Lower lobe of right lung (tissue), 2 donors: ENCODE data around the gene RFX4. TPM values are rescaled to one million over a fixed set of nuclear protein-coding genes. Genes with fewer than 3 reads are reported as not detected.
A peak's percentile ranks its signal among the peaks of the same experiment; 100 is the strongest.

ENCODE experiments used
- ATAC-seq, 2 donors: fragments of 200-7000 bp; cut with Tn5 transposase; one replicate each; pipeline ENCODE4 v1.9.1; 2020 to 2022; ENCODE audit warnings: mild to moderate bottlenecking in 2 of 2, moderate library complexity in 2 of 2
- DNase-seq: peaks from one replicate; pipeline ENCODE4 v3.0.0-alpha.2; 2020
- H3K27ac ChIP-seq: fragments of 200-600 bp; one replicate; pipeline ENCODE4 v1.8.0; 2022
- H3K27me3 ChIP-seq: fragments of 200-600 bp; one replicate; pipeline ENCODE4 v1.8.0; 2022; ENCODE audit warnings: low read depth
- H3K36me3 ChIP-seq: fragments of 200-600 bp; one replicate; pipeline ENCODE4 v1.8.0; 2022; ENCODE audit warnings: mild to moderate bottlenecking
- H3K4me1 ChIP-seq: fragments of 200-600 bp; one replicate; pipeline ENCODE4 v1.8.0; 2022
- H3K4me3 ChIP-seq: fragments of 200-600 bp; one replicate; pipeline ENCODE4 v1.8.0; 2022; ENCODE audit warnings: mild to moderate bottlenecking
- H3K9me3 ChIP-seq: fragments of 200-600 bp; one replicate; pipeline ENCODE4 v1.8.0; 2022
- intact Hi-C: fragments of 100-400 bp; cut with DNase I; formaldehyde crosslinking; loops from one replicate; pipeline ENCODE4 v1.11.0; 2022
- total RNA-seq: library from RNA; stranded (reverse); fragmentation: NEBNext Ultra II Directional; extraction: Animal tissue kit (Norgen Biotek cat#: 25700); gene quantifications from one replicate; pipeline ENCODE4 v1.2.1, GENCODE V29; 2021
- TF ChIP-seq, protein P1 (sequence below): fragments of 200-600 bp; IDR thresholded peaks from one replicate; pipeline ENCODE4 v1.8.0; 2022; ENCODE audit warnings: antibody characterized with exemption, mild to moderate bottlenecking
- donor health status: DM: no; HTN: yes; CAD: no; lungs with severe emphysema.

RFX4 gene
- total RNA-seq, 1 donor from 2014 or later: not detected

GRCh38 chr12:106566771-106567170 is 16.0 kb upstream of the RFX4 start:
- no peak overlapping the region for H3K27ac ChIP-seq
- no peaks in the 10 kb centered on the region for H3K9me3 ChIP-seq
- DNase-seq (no peak), ATAC-seq (no peak)
- intact Hi-C loops: no loop called here
- no peaks in the 10 kb centered on the region for H3K4me1 ChIP-seq
- TF ChIP-seq, protein P1, sequence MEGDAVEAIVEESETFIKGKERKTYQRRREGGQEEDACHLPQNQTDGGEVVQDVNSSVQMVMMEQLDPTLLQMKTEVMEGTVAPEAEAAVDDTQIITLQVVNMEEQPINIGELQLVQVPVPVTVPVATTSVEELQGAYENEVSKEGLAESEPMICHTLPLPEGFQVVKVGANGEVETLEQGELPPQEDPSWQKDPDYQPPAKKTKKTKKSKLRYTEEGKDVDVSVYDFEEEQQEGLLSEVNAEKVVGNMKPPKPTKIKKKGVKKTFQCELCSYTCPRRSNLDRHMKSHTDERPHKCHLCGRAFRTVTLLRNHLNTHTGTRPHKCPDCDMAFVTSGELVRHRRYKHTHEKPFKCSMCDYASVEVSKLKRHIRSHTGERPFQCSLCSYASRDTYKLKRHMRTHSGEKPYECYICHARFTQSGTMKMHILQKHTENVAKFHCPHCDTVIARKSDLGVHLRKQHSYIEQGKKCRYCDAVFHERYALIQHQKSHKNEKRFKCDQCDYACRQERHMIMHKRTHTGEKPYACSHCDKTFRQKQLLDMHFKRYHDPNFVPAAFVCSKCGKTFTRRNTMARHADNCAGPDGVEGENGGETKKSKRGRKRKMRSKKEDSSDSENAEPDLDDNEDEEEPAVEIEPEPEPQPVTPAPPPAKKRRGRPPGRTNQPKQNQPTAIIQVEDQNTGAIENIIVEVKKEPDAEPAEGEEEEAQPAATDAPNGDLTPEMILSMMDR: no peak
- H3K36me3 ChIP-seq: no peaks in the 10 kb centered on the region
- H3K27me3 ChIP-seq: peaks cover 18% of the 10 kb centered on the region
- H3K4me3 ChIP-seq: no peak overlapping the region

GRCh38 chr12:106573239-106573638 is 9.6 kb upstream of the RFX4 start:
- no peak for DNase-seq
- ATAC-seq: no peak
- no peaks in the 10 kb centered on the region for H3K9me3 ChIP-seq

DNA sequence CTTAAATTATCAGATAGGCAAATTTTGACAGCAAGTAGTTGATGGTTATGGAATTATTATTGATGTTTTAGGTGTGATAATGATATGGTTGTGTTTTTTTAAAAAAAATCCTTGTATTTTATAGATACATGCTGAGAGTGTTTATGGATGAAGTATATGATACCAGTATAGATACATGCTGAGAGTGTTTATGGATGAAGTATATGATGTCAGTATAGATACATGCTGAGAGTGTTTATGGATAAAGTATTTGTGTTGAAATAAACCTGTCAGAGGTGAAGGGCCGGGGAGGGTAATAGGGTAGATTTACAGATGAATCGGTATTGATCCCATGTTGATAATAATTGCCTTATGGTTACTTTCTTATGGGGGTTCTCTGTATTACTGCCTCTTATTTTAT is 6.0 kb upstream of the RFX4 start:
- no peak for ATAC-seq
- intact Hi-C loops: no loop called here
- peaks cover 13% of the 10 kb centered on the region for H3K4me1 ChIP-seq
- H3K27me3 ChIP-seq: peaks cover 40% of the 10 kb centered on the region
- no peak for DNase-seq
- no peaks in the 10 kb centered on the region for H3K36me3 ChIP-seq
- no peak overlapping the region for H3K27ac ChIP-seq
- TF ChIP-seq, protein P1: no peak
- H3K4me3 ChIP-seq: no peak overlapping the region
- H3K9me3 ChIP-seq: no peaks in the 10 kb centered on the region

More at GRCh38 chr12:106573239-106573638, 9.6 kb upstream of the RFX4 start:
- Histone ChIP-seq H3K27me3 (peaks cover 8% of the 10 kb centered on the region), H3K4me3 (no peak overlapping the region), H3K27ac (no peak overlapping the region), H3K4me1 (no peaks in the 10 kb centered on the region), H3K36me3 (no peaks in the 10 kb centered on the region)
- intact Hi-C loops: no loop called here
- TF ChIP-seq, protein P1: no peak

GRCh38 chr12:106580671-106581508 is 1.9 kb upstream of the RFX4 start:
- H3K27me3 ChIP-seq: peaks cover 71% of the 10 kb centered on the region
- H3K4me3 ChIP-seq: peak overlapping the region; percentile 17
- H3K36me3 ChIP-seq: no peaks in the 10 kb centered on the region
- no peaks in the 10 kb centered on the region for H3K9me3 ChIP-seq
- TF ChIP-seq, protein P1: no peak
- H3K27ac ChIP-seq: no peak overlapping the region
- intact Hi-C loops: no loop called here
- peaks cover 43% of the 10 kb centered on the region for H3K4me1 ChIP-seq
- peak in 1 of 2 donors; percentile 11 for ATAC-seq
- DNase-seq: no peak

- peaks cover 79% of the 10 kb centered on the region for H3K27me3 ChIP-seq
- no peaks in the 10 kb centered on the region for H3K36me3 ChIP-seq
- no peaks in the 10 kb centered on the region for H3K9me3 ChIP-seq
- TF ChIP-seq, protein P1: no peak
- intact Hi-C loops: no loop called here
- H3K4me3 ChIP-seq: peak overlapping the region; percentile 17
- H3K4me1 ChIP-seq: peaks cover 51% of the 10 kb centered on the region
- ATAC-seq (peak; percentile 44 to 51), DNase-seq (peak; percentile 46)
- no peak overlapping the region for H3K27ac ChIP-seq
Measured at GRCh38 chr12:106581543-106582248, 1.1 kb upstream of the RFX4 start.
